Prostate gland (tissue), 2 donors: ENCODE measurements around the gene GUCD1.

Experiments used
- CTCF ChIP-seq, 4 experiments: fragments of 200-600 bp in 2 of 4; fragments of 450-650 bp in 2 of 4; sonication (generic) in 2 of 4; IDR thresholded peaks; 1 replicate in 3 of 4; 2 replicates in 1 of 4; pipeline ENCODE4 v1.5.1; 2016 to 2019; ENCODE audit warnings: antibody characterized with exemption in 4 of 4, mild to moderate bottlenecking in 2 of 4, moderate library complexity in 2 of 4
- POLR2A ChIP-seq: fragments of 450-650 bp; IDR thresholded peaks from one replicate; pipeline ENCODE4 v1.6.1; 2016; ENCODE audit warnings: antibody characterized with exemption, mild to moderate bottlenecking

- TF ChIP-seq CTCF (IDR thresholded peaks at IDR 0.05) (no peak), POLR2A (no peak)
These were observed 38.6 kb downstream of the GUCD1 start for GRCh38 chr22:24516301-24516737.
